ENCODE data around the gene MMRN2.

Gene MMRN2

DNA sequence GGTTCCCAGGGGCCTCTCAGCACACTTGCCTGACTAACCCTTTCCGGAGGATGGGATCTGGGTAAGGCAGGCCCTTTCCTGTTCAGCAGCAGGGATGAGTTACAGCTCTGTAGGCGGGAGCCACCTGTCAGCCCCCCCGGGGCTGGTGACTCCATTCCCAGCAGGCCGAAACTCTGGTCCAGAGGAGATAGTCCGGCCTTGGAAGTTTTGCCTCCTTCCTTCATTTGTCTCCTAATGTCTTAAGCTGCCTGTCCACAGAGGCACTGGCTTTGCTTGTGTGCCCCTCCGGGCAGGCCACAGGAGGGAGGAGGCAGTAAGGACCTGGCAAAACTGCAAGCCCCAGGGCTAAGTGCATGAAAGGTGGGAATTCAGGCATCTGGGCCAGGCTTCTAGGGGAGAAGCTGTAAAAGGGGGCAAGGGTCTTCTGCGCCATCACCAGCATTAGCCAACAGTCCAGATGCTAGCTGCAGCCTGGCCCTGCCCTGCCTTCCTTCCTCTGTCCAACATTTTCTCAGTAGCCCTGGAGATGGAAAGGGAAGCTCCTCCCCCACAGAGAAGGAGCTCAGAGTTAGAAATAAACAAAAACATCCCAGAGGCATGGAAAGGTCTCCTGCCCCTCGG is 12.1 kb upstream of the MMRN2 start:
- no peak for FAIRE-seq

DNA sequence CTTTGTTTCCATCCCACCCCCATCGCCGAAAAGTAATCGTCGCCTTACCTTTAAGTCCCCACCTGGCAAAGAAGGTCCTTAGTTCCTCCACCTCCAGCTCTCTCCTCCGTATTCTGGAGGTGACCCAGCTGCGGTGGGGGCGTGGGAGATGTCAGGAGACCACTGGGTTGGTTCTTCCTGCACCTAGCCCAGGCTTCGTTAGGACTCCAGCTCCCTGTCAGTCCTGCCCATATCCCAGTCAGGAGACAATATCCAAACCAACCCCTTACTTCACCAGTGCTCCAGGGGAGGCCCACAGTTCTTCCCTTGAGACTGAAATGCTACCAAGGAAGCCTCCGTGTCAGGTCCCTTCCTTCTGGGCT is 11.6 kb upstream of the MMRN2 start:
- no peak for FAIRE-seq

DNA sequence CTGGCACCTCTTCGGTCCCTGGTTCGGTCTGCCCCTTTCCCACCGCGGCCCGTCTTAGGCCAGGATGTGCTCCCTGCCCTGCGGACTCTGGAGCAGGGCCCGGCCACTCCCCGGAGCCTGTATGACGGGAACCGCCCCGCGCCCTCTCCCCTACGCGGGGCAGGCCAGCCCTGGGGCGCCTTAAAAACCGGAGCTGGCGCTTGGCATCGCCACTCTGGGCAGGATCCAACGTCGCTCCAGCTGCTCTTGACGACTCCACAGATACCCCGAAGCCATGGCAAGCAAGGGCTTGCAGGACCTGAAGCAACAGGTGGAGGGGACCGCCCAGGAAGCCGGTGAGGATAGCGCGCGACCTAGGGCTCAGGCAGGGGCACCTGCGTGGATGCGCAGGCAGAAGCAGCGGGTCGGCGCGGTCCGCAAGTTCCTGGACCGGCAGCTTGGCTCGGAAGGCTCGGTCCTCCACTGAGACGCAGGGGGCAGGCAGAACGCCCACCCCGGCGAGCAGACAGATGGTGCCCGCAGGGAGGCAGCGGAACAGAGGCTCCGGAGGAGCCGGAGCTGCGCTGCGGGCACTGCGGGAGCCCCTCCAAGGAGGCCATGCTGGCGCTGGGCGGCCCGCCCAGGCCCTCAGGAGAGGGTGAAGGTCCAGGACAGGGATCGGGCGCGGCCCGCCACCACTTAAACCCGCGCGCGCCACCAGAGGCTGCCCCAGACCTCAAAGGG is 11.0 kb upstream of the MMRN2 start, which contains the start of gene ADIRF:
Gene ADIRF (plus strand): TSS at position 212 of the 723 bp plus-strand sequence. CDS start 63 bp downstream, at position 275.
- no peak for FAIRE-seq

DNA sequence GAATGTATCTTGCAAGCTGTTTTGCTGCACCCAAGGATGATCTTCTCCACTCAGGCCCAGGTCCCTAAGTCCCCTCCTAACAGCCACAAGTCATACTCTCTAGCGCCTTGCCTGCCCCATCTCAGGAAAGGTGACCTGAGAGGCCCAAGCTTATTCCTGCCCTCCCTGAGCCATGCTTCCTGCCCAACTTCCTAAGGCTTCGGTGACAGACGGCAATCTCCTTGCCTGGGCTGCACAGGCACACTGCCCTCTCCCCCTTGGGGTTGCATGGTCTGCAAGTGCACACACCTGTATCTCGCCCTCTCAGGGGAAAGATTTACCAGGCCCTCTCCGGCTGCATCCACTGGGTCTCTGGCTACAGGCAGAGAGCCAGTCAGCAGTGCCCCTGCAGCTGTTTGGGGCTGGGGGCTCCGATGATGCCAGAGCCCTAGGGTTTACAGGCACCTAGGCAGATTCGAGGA is 10.1 kb upstream of the MMRN2 start:
- FAIRE-seq, result no peak

DNA sequence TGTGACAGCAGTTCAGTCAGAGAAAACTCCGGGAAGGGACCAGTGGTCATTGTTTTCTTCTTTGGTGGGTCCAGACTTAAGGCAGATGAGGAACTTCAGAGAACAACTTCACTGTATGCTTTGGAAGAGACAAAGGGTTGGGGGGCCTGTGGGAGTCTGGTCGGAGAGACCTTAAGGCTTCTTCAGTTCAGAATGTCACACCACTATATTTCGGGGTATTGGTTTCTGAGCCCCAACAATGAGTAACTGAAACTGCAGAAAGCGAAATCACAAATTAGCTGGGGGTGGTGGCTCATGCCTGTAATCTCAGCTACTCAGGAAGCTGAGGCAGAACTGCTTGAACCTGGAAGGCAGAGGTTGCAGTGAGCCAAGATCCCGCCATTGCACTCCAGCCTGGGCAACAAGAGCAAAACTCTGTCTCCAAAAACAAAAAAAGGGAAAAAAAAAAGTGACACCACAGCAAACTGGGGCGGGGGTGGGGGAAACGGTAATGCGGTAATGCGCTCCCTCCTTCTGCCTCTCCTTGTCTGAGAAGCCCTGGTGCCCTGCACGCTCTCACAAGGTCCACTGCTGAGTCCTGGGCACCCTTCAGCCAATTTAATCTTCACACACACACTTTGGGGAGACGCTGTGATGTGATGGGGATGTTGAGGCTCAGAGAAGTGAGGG is 8.7 kb upstream of the MMRN2 start:
- no peak for FAIRE-seq

DNA sequence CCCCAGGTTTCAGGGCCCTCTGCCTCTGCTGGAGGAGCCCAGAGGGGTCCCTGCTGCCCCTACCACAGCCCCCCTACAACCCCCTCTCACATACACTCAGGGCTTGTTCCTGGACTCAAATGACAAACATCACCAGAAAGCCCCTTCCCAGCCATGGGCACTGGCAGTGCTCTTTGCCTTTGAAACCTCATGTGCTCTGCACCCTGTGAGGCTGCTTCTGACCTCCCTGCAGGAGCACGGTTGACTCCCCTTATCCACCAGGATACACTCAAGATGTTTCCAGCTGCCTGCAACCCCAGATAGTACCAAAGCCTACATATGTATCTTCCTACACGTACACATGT is 7.4 kb upstream of the MMRN2 start:
- no peak for FAIRE-seq

DNA sequence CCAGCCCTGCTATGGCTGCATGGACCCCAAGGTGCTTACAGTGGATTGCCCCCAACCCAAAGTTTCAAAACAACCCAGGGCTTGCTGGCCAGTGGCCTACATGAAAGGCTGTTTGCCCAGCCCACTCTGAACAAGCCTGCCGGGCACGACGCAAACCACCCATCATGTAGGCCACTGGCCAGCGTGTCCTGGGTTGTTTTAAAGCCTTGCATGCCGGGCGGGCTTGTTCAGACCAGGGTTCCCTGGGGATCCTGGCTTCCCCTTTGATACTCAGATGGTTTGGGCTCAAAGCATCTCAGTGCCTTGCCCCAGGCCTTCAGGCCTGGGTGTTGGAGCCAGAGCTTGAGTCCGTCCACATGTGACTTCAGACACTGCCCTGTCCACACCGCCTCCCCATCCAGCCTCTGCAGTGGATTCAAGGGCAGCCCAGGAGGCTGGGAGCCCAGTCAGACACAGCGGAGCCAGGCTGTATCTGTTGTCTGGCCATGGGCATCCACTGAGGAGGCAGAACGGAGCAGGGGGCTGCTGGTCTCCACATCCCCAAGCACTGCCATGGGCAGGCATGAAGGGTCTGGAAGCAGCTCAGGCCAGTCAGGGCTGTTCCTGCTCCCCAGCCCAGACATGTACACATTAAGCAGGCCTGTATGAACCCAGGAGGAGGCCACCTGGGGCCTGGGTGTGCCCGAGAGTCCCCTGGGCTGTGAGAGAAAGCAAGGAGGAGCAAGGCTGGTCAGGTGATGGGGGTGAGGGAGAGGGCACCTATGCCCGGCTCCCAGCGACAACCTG is 6.8 kb upstream of the MMRN2 start:
- no peak for FAIRE-seq

DNA sequence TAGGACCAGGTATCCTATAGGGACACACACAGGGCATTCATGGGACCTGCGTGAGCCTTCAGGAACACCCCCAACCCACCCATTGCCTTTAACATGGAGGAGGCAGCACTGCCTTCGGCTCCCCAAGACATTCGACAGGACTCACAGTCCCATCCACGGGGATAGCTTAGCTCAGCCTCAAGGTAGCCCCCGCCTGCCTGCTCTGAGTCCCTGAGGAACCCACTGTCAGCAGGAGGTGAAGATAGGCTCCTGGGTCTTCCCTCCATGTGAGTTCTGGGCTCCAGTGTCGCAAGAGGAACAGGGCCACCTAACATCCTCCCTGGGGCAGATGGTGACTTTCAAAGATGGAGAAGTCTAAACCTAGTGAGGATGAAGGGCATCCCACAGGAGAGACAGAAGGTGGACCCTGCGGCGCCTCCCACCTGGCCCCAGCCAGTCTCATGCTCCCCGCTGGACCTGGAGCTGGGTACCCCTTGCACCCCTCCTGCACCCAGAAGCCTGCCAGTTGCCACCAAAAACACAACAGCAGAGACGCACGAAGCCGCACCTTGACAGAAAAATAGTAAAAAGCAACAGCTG is 6.0 kb upstream of the MMRN2 start:
- FAIRE-seq, result no peak

DNA sequence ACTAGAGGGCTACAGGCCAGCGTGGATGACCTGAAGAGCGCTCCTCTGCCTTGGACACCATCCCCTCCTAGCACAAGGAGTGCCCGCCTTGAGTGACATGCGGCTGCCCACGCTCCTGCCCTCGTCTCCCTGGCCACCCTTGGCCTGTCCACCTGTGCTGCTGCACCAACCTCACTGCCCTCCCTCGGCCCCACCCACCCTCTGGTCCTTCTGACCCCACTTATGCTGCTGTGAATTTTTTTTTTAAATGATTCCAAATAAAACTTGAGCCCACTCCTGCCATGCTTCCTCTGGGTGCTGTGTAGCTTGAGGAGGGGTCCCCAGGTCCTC is 5.5 kb upstream of the MMRN2 start:
- FAIRE-seq, result no peak

DNA sequence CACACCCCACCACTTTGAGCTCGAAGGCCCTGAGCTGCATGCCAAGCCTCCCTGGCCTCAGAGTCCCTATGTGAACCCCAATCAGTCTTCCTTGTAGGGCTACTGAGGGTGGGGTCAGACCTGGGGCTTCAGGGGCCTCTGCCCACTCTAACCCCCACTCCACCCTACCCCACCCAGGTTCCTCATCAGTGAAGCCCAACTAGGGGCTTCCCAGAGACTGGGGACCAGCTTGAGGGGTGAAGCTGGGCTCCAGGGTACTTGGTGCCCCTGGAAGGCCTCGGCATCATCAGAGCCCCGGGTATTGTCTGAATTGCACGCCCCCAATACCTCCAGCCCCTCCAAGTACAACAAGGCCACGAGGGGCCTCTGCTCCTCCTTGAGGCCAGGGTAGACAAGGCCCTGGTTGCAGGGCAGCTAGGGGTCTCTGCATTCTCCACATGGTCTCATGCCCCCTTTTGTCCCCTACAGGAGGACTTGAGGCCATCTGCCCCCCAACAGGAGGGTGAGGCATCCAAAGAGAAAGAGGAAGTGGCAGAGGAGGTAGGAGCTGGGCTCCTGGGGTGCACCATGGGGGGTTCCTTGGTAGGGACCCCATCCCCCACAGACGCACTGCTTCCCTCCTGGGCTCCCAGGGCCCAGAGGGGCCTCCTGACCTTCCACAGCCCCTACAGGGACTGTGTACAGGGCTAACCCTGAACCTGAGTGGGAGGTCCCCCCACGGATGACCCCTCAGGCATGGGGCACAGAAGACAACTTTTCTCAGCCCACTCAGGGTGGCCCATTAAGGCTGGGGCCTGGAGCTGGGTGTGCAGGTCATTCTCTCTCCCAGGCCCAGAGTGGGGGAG is 4.9 kb upstream of the MMRN2 start:
- FAIRE-seq, result no peak

DNA sequence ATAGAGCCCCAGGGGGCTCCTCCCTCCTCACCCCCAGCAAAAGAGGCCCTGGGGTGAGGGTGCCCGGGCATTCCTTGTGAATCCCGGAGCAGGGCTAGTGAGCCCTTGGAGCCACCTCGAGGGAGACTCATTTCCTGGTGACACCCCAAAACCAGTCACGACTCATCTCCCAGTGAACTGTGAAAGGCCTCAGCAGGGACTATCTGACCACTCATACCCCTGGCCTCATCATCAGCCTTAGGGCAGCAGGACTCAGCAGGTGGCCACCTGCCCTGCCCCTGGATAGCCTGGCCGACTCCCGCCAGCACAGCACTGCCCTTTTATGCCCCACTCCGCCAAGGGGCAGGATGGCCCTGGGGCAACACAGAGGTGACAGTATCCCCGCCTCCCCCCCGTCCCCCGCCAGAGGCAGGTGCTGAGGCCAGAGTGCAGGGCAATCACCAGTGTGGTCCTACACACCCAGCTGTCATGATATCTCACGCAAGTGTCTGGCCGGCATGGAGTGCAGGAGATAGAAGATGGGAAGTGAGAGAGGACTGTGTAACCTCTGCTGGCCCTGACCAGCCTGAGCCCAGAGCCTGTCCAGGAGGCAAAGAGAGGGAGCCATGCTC is 4.2 kb upstream of the MMRN2 start:
- FAIRE-seq, result no peak

DNA sequence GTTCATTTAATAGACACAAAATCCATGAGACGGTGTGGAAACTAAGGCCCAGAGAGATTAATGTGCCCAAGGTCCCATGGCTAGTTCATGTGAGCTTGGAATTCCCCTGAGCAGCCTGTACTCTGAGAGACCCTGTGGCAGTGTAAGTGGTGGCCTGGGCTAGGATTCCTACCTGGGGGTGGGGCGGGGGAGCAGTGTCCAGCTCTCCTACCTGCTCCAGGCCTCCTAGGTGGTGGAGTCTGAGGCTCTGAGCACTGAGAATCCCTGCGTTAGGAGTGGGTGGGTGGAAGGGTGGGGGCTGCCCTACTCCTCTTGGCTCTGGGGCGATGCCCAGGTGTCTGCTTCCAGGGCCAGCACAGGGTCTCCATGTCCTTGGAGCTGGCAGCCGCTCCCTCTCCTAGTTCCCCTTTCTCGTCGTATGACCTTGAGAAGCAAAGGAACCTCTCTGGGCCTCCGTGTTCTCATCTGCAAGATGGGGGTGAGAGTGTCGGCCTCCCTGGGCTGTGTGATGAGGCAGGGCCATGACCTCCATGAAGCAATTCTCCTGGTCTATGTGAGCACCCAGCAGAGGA is 3.5 kb upstream of the MMRN2 start:
- FAIRE-seq, result no peak

DNA sequence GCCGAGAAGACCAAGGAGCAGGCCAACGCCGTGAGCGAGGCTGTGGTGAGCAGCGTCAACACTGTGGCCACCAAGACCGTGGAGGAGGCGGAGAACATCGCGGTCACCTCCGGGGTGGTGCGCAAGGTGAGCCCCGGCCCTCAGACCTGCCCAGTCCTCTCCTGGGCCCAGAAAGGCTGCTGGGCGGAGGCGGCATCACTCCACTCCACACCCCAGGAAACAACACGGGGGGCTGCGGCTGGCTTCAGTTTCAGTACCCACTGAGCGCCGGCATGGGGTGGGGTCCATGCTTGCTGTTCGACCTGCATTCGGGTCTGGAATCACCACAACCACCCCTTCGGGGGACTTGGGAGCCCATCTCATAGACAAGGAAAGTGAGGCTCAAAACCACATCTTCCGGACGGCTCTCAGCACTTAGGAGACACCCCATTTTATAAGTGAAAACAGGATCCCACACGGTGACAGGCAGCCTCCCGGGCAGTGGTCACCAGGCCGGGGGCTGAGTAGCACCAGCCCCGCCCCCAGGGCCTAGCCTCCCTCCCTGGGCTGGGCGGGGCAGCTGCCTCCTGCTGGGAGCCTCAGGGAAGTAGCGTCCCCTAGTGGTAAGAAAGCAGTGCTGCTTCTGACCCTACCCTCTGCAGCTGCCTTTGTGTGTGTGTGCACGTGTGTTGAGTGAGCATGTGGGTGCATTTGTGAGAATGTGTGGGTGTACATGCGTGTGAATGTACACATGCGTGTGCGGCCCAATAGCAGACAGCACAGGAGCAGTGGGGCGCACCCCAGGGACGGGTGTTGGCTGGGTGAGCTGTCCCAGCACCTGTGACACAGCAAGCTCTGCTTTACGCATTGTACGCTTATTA is 2.8 kb upstream of the MMRN2 start:
- FAIRE-seq, result no peak

DNA sequence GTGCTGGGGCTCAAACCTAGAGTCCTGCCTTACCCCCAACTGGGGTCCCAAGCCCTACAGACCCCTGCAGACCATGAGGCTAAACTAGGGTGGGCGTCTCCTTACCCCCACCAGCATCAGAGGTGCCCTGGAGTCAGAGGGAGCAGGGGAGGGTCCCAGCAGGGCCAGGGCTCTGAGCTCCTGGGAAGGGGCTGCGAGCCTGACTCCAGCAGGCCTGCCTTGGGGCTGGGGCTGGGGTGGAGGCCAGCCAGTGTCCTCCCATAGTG is 2.3 kb upstream of the MMRN2 start:
- FAIRE-seq, result no peak

DNA sequence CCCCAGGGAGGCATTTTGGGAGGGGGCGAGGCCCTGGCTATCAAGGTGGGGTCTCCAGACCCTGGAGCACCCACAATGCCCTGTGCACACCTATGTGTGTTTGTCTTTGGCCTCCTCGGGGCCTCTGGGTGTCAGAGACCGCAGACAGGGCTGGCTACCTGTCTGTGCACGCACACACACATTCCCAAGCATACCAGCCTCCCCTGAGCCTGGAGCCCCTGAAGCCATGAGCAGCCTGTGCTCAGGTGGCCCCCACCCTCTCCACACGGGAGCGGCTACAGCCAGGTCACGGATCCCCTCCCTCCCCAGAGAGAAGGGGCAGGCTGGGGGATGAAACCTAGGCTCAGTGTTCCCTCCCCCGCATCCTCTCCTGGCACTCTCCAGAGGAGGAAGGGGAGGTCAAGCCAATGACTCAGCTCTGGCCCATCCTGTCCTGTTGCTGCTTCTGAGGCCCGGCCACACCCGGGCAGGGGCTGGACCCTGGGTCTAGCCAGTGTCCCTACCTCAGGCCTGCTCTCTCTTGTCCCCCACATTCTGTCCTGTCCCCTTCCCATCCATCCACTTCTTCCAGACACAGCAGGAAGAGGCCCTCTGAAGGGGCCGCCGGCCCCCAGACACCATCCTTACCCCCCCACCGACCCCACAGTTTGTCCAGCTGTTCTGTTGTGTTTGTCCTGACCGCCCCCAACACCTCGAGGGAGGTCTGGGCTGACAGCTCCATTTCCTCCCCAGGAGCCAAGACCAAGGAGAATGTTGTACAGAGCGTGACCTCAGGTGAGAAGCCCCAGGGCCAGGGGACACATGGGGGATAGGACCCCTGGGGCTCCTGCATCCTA is 1.7 kb upstream of the MMRN2 start:
- FAIRE-seq, result no peak

DNA sequence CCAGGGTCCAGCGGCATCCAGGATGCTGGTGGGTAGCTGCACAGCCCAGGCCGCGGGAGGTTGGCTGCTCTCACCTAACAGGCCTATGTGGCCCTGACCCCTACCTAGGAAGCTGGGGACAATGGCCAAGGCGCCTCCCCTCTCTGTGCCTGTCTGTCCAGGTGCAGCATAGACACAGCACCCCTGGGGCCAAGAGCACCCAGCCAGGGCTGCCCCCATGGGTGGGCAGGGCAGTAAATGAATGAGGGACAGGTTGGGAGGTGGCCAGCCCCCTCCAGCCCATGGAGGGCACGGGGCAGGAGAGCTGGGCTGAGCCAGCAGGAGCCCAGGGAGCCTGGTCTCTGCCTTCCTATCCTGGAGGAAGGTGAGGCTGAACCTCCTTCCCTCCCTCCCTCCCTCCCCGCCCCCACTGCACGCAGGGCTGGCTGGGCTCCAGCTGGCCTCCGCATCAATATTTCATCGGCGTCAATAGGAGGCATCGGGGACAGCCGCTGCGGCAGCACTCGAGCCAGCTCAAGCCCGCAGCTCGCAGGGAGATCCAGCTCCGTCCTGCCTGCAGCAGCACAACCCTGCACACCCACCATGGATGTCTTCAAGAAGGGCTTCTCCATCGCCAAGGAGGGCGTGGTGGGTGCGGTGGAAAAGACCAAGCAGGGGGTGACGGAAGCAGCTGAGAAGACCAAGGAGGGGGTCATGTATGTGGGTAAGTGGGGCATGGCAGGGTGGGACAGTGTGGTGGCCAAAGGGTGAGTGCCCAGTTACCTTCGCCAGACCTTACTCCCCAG is 893 bp upstream of the MMRN2 start, which contains the start of gene SNCG:
Gene SNCG (plus strand): TSS at position 484 of the 785 bp plus-strand sequence. CDS start 99 bp downstream, at position 583.
- no peak for FAIRE-seq

DNA sequence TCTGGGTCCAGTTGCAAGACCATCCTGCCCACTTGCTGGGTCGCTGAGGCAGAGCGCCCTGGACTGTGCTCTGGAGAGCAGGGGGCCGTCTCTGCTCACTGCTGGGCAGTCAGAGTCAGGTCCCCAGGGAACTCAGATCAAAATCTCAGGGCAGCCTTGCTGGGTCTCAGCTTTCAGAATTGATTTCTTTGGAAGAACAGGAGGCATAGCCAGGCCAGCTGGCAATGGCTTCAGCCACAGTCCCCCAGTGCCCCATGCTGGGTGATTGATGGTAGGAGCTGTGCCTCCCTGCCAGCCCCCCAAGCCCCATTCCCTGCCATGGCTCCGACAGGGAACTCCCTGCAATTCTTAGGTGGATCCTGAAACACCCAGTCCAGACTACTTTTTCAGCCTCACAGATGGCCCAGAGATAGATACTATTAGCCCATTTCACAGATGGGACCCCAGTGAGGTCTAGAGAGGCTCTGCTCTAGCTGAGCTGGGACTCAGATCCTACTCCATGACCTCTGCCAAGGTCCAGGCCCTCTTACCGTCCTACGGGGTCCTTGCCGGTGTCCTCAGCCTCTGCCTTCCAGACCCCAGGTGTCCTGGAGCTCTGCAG is 467 bp downstream of the MMRN2 start:
- FAIRE-seq, result no peak

DNA sequence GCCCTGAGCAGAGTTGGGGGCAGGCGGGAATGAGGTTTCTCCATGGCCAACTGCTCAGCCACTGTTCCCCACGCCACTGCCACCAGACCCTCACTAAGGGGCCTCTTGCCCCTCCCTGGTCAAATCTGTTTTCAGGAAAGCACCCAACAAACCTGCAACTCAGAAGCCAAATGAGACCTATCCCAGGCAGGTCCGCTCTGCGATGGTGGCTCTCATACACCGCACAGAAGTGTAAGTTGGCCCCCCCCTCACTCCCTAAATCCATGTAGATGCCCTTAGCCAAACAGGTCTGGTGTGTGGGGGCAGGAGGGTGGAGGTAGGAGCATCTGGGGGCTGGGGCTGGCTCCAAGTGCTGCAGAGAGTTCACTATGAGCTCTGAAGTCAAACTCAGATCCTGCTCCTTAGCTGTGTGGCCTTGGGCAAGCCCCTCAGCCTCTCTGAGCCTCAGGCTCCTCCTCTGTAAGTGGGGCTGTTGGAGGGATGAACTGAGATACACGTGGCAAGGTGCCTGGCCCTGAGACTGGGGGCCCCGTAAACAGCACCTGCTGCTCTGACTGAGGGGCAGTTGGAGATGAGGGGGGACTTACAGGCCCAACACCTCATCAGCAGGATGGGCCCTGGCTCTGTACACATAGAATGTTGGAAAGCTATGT is 1.1 kb downstream of the MMRN2 start:
- no peak for FAIRE-seq
